C4-2B (cell line): ENCODE results near the gene ANKRD55.
"Not testable (repeated sequence)": the region's sequence is repeated elsewhere in the genome, so short reads cannot be mapped to it uniquely, and the experiment has no call there.

Experiments
- H3K27ac ChIP-seq: fragments of 450-650 bp; 2 replicates; pipeline ENCODE4 v1.5.1; 2017
- ZFX ChIP-seq: fragments of 450-650 bp; IDR thresholded peaks from 2 replicates; pipeline ENCODE4 v1.6.1; 2017
- TF ChIP-seq, protein P1 (sequence below): fragments of 450-650 bp; conservative IDR thresholded peaks from 2 replicates; pipeline ENCODE4 v1.5.1; 2017; ENCODE audit warnings: mild to moderate bottlenecking

ANKRD55 gene

DNA sequence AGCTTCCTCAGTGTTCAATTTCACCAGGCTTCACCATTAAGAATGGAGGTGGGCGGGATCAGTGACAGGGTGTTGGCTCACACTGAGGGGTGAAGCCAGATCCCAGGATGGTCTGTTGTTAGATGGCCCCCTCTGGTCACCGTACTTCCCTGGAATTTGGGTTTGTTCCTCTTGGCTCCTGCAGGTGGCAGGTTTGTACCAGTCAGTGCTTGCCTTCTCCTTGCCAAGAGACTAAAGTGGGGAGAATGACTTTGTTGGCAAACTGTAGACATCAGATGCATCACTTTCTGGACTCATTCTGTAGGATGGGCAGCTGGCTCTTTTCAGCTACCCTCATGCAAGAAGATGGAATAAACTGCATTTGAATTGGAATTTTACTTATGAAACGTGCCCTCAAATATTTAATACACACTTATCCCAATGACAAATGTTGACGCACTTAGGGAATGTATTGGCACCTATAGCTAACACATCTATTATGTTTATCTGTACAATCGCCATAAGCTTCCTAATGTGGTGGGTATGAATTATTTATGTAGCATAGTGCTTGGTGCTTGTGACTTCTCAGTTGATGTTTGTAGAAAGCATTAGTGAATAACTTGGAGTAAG is 31.4 kb upstream of the ANKRD55 start:
- no peak for TF ChIP-seq ZFX
- TF ChIP-seq, protein P1, sequence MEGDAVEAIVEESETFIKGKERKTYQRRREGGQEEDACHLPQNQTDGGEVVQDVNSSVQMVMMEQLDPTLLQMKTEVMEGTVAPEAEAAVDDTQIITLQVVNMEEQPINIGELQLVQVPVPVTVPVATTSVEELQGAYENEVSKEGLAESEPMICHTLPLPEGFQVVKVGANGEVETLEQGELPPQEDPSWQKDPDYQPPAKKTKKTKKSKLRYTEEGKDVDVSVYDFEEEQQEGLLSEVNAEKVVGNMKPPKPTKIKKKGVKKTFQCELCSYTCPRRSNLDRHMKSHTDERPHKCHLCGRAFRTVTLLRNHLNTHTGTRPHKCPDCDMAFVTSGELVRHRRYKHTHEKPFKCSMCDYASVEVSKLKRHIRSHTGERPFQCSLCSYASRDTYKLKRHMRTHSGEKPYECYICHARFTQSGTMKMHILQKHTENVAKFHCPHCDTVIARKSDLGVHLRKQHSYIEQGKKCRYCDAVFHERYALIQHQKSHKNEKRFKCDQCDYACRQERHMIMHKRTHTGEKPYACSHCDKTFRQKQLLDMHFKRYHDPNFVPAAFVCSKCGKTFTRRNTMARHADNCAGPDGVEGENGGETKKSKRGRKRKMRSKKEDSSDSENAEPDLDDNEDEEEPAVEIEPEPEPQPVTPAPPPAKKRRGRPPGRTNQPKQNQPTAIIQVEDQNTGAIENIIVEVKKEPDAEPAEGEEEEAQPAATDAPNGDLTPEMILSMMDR, result peak; percentile 88
- H3K27ac ChIP-seq, result no peak overlapping the region

DNA sequence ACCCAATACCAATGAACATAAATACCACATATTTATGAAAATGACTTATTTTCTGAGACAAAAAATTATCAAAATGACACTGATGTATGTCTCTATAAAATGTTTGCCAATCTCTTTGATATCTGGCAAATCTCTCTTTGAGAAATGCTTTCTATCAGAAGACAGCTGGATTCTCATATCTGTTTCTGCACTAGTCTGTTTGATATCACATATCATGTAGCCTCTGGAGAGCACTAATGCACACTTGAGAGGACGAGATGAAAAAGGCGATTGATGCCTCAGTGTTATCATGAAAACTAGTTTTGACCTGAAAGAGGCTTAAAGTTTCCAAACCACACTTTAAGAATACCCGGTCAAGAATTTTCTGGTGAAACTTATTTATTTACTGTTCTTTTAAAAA is 29.1 kb upstream of the ANKRD55 start:
- H3K27ac ChIP-seq, result no peak overlapping the region
- no peak for TF ChIP-seq ZFX
- TF ChIP-seq, protein P1, result no peak

- H3K27ac ChIP-seq, result no peak overlapping the region
- no peak for TF ChIP-seq ZFX
- TF ChIP-seq, protein P1, result no peak
These were observed 25.9 kb upstream of the ANKRD55 start for GRCh38 chr5:56259002-56259511.

- not testable (repeated sequence) for H3K27ac ChIP-seq
These were observed 24.8 kb upstream of the ANKRD55 start for GRCh38 chr5:56257763-56258529.

DNA sequence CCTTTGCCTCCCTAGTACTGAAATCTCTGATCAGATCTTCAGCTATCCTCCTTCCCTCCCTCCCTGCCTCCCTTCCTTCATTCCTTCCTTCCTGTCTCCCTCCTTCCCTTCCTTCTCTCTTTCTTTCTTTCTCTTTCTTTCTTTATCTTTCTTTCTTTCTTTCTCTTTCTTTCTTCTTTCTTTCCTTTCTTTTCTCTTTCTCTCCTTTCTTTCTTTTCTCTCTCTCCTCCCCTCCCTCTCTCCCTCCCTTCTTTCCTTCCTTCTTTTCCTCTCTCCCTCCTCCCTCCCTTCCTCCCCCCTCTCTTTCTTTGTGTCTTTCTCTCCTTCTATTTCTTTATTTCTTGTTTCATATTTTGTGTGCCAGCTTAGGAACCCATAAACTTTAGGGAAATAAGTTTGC is 23.9 kb upstream of the ANKRD55 start:
- no peak overlapping the region for H3K27ac ChIP-seq
- no peak for TF ChIP-seq ZFX
- TF ChIP-seq, protein P1, result no peak

DNA sequence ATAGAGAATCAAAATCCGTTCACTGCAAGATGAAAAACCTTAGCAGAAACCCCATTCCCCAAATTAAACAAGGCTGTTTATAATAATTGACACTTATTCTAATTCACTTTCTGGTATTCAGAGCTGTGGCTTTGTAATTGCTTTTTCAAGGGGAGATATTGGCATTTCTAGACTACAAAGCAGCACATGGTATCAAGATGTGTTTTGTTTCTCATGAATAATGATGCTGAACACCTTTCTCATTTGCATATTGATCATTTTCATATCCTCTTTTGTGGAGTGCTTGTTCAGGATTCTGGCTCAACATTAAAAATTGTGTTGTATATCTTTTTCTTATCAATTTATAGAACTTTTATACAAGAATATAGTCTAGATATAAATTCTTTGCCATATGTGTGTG is 22.4 kb upstream of the ANKRD55 start:
- TF ChIP-seq ZFX, result no peak
- TF ChIP-seq, protein P1, result no peak
- no peak overlapping the region for H3K27ac ChIP-seq

DNA sequence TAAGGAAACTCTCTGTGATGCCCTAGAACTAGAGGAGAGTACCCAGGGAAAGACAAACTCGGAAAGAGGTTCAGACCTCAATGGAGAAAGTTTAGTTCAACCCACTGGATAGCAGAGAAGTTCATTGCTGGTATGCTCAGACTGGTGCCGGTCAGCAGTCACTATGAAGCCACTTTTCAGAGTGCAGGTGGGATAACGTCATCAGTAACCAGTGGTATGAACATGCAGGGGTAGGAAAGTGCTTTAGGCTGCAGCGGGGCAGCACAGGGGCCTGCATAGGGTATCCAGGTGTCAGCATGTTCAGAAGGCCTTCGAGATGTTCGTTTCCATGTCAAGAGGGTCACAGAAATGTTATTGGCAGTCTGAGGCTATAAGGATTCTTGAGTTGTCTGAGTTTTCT is 20.8 kb upstream of the ANKRD55 start:
- H3K27ac ChIP-seq, result no peak overlapping the region
- TF ChIP-seq ZFX, result no peak
- TF ChIP-seq, protein P1, result no peak

DNA sequence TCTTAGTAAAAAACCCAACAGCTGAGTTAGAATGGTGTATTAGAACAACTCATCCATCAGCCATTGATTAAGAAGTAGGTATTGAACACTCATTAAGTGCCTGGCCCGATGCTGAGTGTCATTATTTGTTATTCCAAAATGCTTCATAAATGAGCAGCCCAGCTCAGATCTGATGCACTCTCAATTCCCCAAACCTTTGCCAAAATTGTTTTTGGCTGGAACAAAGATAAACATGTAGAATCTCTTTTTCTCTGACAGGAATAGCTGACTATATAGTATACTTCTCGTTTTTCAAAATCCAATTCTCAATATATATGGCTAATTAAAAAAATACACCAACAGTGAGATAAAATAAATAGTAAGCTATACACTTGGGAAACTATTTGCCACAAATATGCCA is 20.0 kb upstream of the ANKRD55 start:
- H3K27ac ChIP-seq, result no peak overlapping the region
- TF ChIP-seq, protein P1, result no peak
- no peak for TF ChIP-seq ZFX
